HUES6 (cell line): ENCODE data around the gene ARHGEF7.
A peak's percentile ranks its signal among the peaks of the same experiment; 100 is the strongest.

Source experiments
- H3K27ac ChIP-seq: 2 replicates; pipeline ENCODE4 v1.7.0; 2013; ENCODE audit warnings: low read depth, mild to moderate bottlenecking, low read length, inconsistent platforms
- H3K27me3 ChIP-seq: 2 replicates; pipeline ENCODE4 v1.6.1; 2013; ENCODE audit warnings: low read length; ENCODE audit not compliant: control insufficient read depth, insufficient read depth
- H3K36me3 ChIP-seq: 2 replicates; pipeline ENCODE4 v1.6.1; 2013; ENCODE audit warnings: low read length; ENCODE audit not compliant: control insufficient read depth, insufficient read depth
- H3K4me1 ChIP-seq: 2 replicates; pipeline ENCODE4 v1.6.1; 2013; ENCODE audit warnings: low read length; ENCODE audit not compliant: control insufficient read depth, insufficient read depth
- H3K4me3 ChIP-seq: 2 replicates; pipeline ENCODE4 v1.5.1; 2013; ENCODE audit warnings: low read depth, low read length
- H3K9ac ChIP-seq: one replicate; pipeline ENCODE4 v1.6.1; 2013; ENCODE audit warnings: mild to moderate bottlenecking, low read length
- H3K9me3 ChIP-seq: 2 replicates; pipeline ENCODE4 v1.6.1; 2013; ENCODE audit warnings: low read depth, low read length; ENCODE audit not compliant: control insufficient read depth, insufficient read depth

ARHGEF7 gene

GRCh38 chr13:111111376-111111937 is 3.7 kb upstream of the ARHGEF7 start:
- H3K27me3 ChIP-seq, result peaks cover 58% of the 10 kb centered on the region
- peaks cover 8% of the 10 kb centered on the region; the same call in 1 of the 2 replicates for H3K4me1 ChIP-seq
- H3K4me3 ChIP-seq, result no peak overlapping the region
- no peak overlapping the region for H3K9ac ChIP-seq
- no peaks in the 10 kb centered on the region for H3K36me3 ChIP-seq
- 0 out of 2 replicates have a peak, but pooled peaks cover 5% of the 10 kb centered on the region for H3K9me3 ChIP-seq
- H3K27ac ChIP-seq, result no peak overlapping the region

- Histone ChIP-seq H3K9me3 (0 out of 2 replicates have a peak, but pooled peaks cover 3% of the 10 kb centered on the region), H3K9ac (no peak overlapping the region), H3K4me1 (peaks cover 8% of the 10 kb centered on the region; the same call in 1 of the 2 replicates), H3K4me3 (no peak overlapping the region), H3K27ac (no peak overlapping the region), H3K27me3 (peaks cover 65% of the 10 kb centered on the region), H3K36me3 (no peaks in the 10 kb centered on the region)
These were observed 2.9 kb upstream of the ARHGEF7 start for GRCh38 chr13:111112196-111112595.

GRCh38 chr13:111114362-111115060 is 599 bp upstream of the ARHGEF7 start:
- Histone ChIP-seq H3K9ac (peak overlapping the region; percentile 22), H3K36me3 (no peaks in the 10 kb centered on the region), H3K27me3 (peaks cover 81% of the 10 kb centered on the region), H3K4me3 (peak overlapping the region; percentile 77), H3K9me3 (0 out of 2 replicates have a peak, but pooled peaks cover 3% of the 10 kb centered on the region), H3K27ac (no peak overlapping the region), H3K4me1 (peaks cover 8% of the 10 kb centered on the region; the same call in 1 of the 2 replicates)

GRCh38 chr13:111115965-111116521 is 933 bp downstream of the ARHGEF7 start:
- Histone ChIP-seq H3K4me3 (peak overlapping the region; percentile 77), H3K36me3 (no peaks in the 10 kb centered on the region), H3K4me1 (peaks cover 8% of the 10 kb centered on the region; the same call in 1 of the 2 replicates), H3K9ac (peak overlapping the region; percentile 52), H3K27me3 (peaks cover 68% of the 10 kb centered on the region), H3K9me3 (no peaks in the 10 kb centered on the region), H3K27ac (no peak overlapping the region)

- H3K4me1 ChIP-seq, result peaks cover 8% of the 10 kb centered on the region; the same call in 1 of the 2 replicates
- H3K27ac ChIP-seq, result no peak overlapping the region
- no peak overlapping the region for H3K9ac ChIP-seq
- no peaks in the 10 kb centered on the region for H3K9me3 ChIP-seq
- H3K27me3 ChIP-seq, result peaks cover 60% of the 10 kb centered on the region
- no peak overlapping the region for H3K4me3 ChIP-seq
- H3K36me3 ChIP-seq, result no peaks in the 10 kb centered on the region
These were observed 1.7 kb downstream of the ARHGEF7 start for GRCh38 chr13:111116856-111117255.

GRCh38 chr13:111117289-111117688 is 2.2 kb downstream of the ARHGEF7 start:
- Histone ChIP-seq H3K4me1 (peaks cover 8% of the 10 kb centered on the region; the same call in 1 of the 2 replicates), H3K9ac (no peak overlapping the region), H3K36me3 (no peaks in the 10 kb centered on the region), H3K4me3 (no peak overlapping the region), H3K27me3 (peaks cover 56% of the 10 kb centered on the region), H3K9me3 (no peaks in the 10 kb centered on the region), H3K27ac (no peak overlapping the region)

- H3K27ac ChIP-seq, result no peak overlapping the region
- peaks cover 49% of the 10 kb centered on the region for H3K27me3 ChIP-seq
- no peak overlapping the region for H3K4me3 ChIP-seq
- no peaks in the 10 kb centered on the region for H3K9me3 ChIP-seq
- H3K36me3 ChIP-seq, result no peaks in the 10 kb centered on the region
- H3K4me1 ChIP-seq, result peaks cover 8% of the 10 kb centered on the region; the same call in 1 of the 2 replicates
- no peak overlapping the region for H3K9ac ChIP-seq
These were observed 2.9 kb downstream of the ARHGEF7 start for GRCh38 chr13:111117961-111118360.

GRCh38 chr13:111118898-111119607 is 3.9 kb downstream of the ARHGEF7 start:
- Histone ChIP-seq H3K4me3 (no peak overlapping the region), H3K27ac (no peak overlapping the region), H3K36me3 (no peaks in the 10 kb centered on the region), H3K9ac (no peak overlapping the region), H3K4me1 (peaks cover 4% of the 10 kb centered on the region; the same call in 1 of the 2 replicates), H3K9me3 (no peaks in the 10 kb centered on the region), H3K27me3 (peaks cover 38% of the 10 kb centered on the region)

- no peaks in the 10 kb centered on the region for H3K36me3 ChIP-seq
- no peak overlapping the region for H3K9ac ChIP-seq
- peaks cover 30% of the 10 kb centered on the region for H3K27me3 ChIP-seq
- no peak overlapping the region for H3K27ac ChIP-seq
- H3K4me3 ChIP-seq, result no peak overlapping the region
- no peaks in the 10 kb centered on the region for H3K4me1 ChIP-seq
- no peaks in the 10 kb centered on the region for H3K9me3 ChIP-seq
These were observed 4.9 kb downstream of the ARHGEF7 start for GRCh38 chr13:111119966-111120365.

GRCh38 chr13:111120422-111120821 is 5.3 kb downstream of the ARHGEF7 start:
- Histone ChIP-seq H3K27me3 (peaks cover 30% of the 10 kb centered on the region), H3K9ac (no peak overlapping the region), H3K4me3 (no peak overlapping the region), H3K27ac (no peak overlapping the region), H3K9me3 (no peaks in the 10 kb centered on the region), H3K4me1 (no peaks in the 10 kb centered on the region), H3K36me3 (no peaks in the 10 kb centered on the region)
